Keratinocyte (primary cell): ENCODE results near the gene SUN2.

Experiments used
- CTCF ChIP-seq, 3 experiments: IDR thresholded peaks in 1 of 3; conservative IDR thresholded peaks in 1 of 3; optimal IDR thresholded peaks in 1 of 3; 2 replicates in 2 of 3; 3 replicates in 1 of 3; pipeline versions ENCODE3 to v1.5.1; 2011; ENCODE audit warnings: low read length in 3 of 3, mild to moderate bottlenecking in 3 of 3, moderate library complexity in 2 of 3, control low read depth in 1 of 3, inconsistent platforms in 1 of 3; ENCODE audit not compliant: insufficient read depth in 2 of 3; ENCODE audit errors: extremely low read depth in 1 of 3
- EZH2 ChIP-seq: IDR thresholded peaks from one replicate; pipeline ENCODE4 v1.6.1; 2012; ENCODE audit warnings: inconsistent platforms, mild to moderate bottlenecking, low read length, moderate library complexity

GRCh38 chr22:38759005-38759404, 3.2 kb upstream of the SUN2 start:
- TF ChIP-seq EZH2 (no peak), CTCF (optimal IDR thresholded peaks at IDR 0.05 in 1 of 3, IDR thresholded peaks at IDR 0.05 in 1 of 3, conservative IDR thresholded peaks at IDR 0.05 in 1 of 3; ENCODE audit: extremely low read depth in 1 of 3, insufficient read depth in 2 of 3, low read length in 3 of 3) (no peak)
